HepG2 (cell line): ENCODE data around the gene PGR.

Experiments
- POLR2A ChIP-seq, 2 experiments: IDR thresholded peaks; 2 replicates each; pipeline ENCODE4 v1.6.1; 2011; ENCODE audit warnings: low read depth in 2 of 2, low read length in 2 of 2, mild to moderate bottlenecking in 1 of 2, moderate library complexity in 1 of 2; ENCODE audit not compliant: insufficient read depth in 1 of 2
- TFE3 ChIP-seq: IDR thresholded peaks from 2 replicates; pipeline ENCODE4 v1.6.1; 2016
- ZNF337 ChIP-seq: sonication (generic); formaldehyde crosslinking; IDR thresholded peaks from 2 replicates; pipeline ENCODE4 v1.5.1; 2020; ENCODE audit warnings: missing genetic modification reagents, low read depth, mild to moderate bottlenecking, borderline replicate concordance

GRCh38 chr11:101032991-101033390 is 96.6 kb downstream of the PGR start:
- no peak for TF ChIP-seq TFE3
- no peak for TF ChIP-seq ZNF337
- no peak for TF ChIP-seq POLR2A (IDR thresholded peaks at IDR 0.05; ENCODE audit: insufficient read depth in 1 of 2, low read depth in 2 of 2, low read length in 2 of 2)
